A204.1 (cell line): ENCODE data around the gene TBC1D8B.
"Not testable (repeated sequence)": the region's sequence is repeated elsewhere in the genome, so short reads cannot be mapped to it uniquely, and the experiment has no call there.

Experiments
- FAIRE-seq: peaks from 2 replicates; lab custom pipeline; 2012; peaks lifted over from hg19 to GRCh38; lab: Jason Lieb, UNC

Gene TBC1D8B

GRCh38 chrX:106802388-106803275 is at the start of gene TBC1D8B:
TBC1D8B (plus strand) TSS chrX:106802673; CDS start chrX:106802854, 181 bp downstream.
- FAIRE-seq = peak; percentile 27

- not testable (repeated sequence) for FAIRE-seq
Observed at GRCh38 chrX:106769288-106769687, 33.2 kb upstream of the TBC1D8B start.

- no peak for FAIRE-seq
Observed at GRCh38 chrX:106774981-106775380, 27.5 kb upstream of the TBC1D8B start.

GRCh38 chrX:106780264-106780663 is 22.2 kb upstream of the TBC1D8B start:
- FAIRE-seq = no peak

GRCh38 chrX:106780664-106781377 is 21.7 kb upstream of the TBC1D8B start:
- no peak for FAIRE-seq

GRCh38 chrX:106783716-106784115 is 18.8 kb upstream of the TBC1D8B start:
- no peak for FAIRE-seq

GRCh38 chrX:106791495-106791894 is 11.0 kb upstream of the TBC1D8B start:
- FAIRE-seq = peak; percentile 92

- no peak for FAIRE-seq
Observed at GRCh38 chrX:106802063-106802387, 448 bp upstream of the TBC1D8B start.

- FAIRE-seq = no peak
Observed at GRCh38 chrX:106811131-106811910, 8.8 kb downstream of the TBC1D8B start.

GRCh38 chrX:106812930-106813329 is 10.5 kb downstream of the TBC1D8B start:
- not testable (repeated sequence) for FAIRE-seq

- FAIRE-seq = not testable (repeated sequence)
Observed at GRCh38 chrX:106814093-106814492, 11.6 kb downstream of the TBC1D8B start.

GRCh38 chrX:106862972-106863688 is 60.7 kb downstream of the TBC1D8B start:
- FAIRE-seq = no peak

- no peak for FAIRE-seq
Observed at GRCh38 chrX:106863697-106864096, 61.2 kb downstream of the TBC1D8B start.

GRCh38 chrX:106872796-106873195 is 70.3 kb downstream of the TBC1D8B start:
- not testable (repeated sequence) for FAIRE-seq

GRCh38 chrX:106874075-106874474 is 71.6 kb downstream of the TBC1D8B start:
- peak; percentile 97 for FAIRE-seq

- FAIRE-seq = no peak
Observed at GRCh38 chrX:106875151-106875550, 72.7 kb downstream of the TBC1D8B start.

- FAIRE-seq = no peak
Observed at GRCh38 chrX:106889468-106889867, 87.0 kb downstream of the TBC1D8B start.

GRCh38 chrX:106891762-106892460 is 89.4 kb downstream of the TBC1D8B start:
- FAIRE-seq = no peak

- peak; percentile 67 for FAIRE-seq
Observed at GRCh38 chrX:106894392-106894909, 92.0 kb downstream of the TBC1D8B start.

- no peak for FAIRE-seq
Observed at GRCh38 chrX:106894978-106895452, 92.5 kb downstream of the TBC1D8B start.

- no peak for FAIRE-seq
Observed at GRCh38 chrX:106897259-106897658, 94.8 kb downstream of the TBC1D8B start.
